Measurements from ENCODE around the gene KIFBP.

KIFBP gene

DNA sequence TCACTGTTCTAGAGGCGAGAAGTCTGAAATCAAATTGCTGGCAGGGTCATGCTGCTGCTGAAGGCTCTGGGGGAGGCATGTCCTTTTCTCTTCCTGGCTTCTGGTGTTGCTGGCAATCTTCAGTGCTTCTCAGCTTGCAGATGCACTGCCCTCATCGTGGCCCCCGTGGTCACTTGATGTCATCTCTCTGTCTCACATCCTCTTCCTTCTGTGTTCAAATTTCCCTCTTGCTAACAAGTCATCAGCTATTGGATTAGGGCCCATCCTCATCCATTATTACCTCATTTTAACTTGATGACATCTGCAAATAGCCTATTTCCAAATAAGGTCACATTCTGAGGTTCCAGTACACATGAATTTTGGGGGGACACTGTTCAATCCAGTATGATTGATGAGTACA, 62.7 kb downstream of the KIFBP start:
- peak; percentile 73 for DNase-seq (ENCODE audit: low spot score)

GRCh38 chr10:69051710-69052487, 63.3 kb downstream of the KIFBP start:
- DNase-seq (ENCODE audit: low spot score), result peak; percentile 57

DNA sequence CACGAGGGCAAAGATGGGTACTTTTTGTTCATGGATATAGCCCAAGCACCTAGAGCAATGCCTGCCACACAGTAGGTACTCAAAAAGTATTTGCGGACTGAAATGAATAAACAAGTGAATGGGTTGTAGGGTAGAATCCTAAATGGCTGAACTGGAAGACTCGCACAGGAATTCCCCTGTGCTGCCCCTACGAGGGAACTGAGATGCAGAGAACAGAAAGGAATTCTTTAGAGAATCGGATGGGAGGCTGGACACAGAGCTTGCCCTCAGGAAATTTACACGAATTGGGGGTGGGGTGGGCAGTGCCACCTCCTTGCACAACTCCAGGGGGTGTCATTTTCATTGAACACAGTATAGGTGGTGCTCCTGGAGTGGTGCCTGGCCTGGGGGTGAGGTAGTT, 64.1 kb downstream of the KIFBP start:
- DNase-seq (ENCODE audit: low spot score), result no peak

DNA sequence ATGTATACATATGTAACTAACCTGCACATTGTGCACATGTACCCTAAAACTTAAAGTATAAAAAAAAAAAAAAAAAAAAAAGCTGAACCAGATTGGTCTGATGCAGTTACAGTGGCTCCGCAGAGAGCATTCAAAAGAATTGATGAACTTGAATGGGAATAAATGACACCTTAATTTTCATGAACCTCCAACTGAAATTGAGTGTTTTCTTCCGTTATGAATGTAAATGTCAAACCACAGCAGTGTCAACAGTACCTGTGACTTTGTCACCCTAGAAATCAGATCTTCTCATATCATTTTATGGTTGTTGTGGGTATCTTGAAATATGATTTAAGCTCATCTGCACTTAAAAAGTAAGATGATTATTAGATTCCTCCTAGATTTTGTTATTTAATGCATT, 66.6 kb downstream of the KIFBP start:
- DNase-seq (ENCODE audit: low spot score), result no peak

DNA sequence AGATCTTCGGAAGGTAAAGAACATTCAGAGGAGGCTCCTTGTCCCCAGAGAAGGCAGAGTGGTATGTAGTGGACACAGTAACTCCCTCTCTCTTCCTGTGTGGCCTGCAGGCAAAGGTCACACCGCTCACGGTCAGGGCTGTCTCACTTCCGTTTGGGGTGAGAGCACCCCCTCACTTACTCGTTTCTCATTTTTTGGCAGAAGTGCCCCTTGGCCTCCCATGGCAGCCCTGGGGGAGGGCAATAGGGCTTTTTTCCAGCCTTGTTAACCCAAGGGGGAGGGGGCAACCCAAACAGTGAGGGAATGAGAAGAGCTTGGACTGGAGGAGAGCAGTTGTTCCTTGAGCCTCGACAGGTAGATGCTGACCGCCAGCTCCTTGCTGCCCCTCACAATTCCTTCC, 67.5 kb downstream of the KIFBP start:
- DNase-seq (ENCODE audit: low spot score), result peak; percentile 49

GRCh38 chr10:69056536-69057260, 68.1 kb downstream of the KIFBP start:
- no peak for DNase-seq (ENCODE audit: low spot score)

DNA sequence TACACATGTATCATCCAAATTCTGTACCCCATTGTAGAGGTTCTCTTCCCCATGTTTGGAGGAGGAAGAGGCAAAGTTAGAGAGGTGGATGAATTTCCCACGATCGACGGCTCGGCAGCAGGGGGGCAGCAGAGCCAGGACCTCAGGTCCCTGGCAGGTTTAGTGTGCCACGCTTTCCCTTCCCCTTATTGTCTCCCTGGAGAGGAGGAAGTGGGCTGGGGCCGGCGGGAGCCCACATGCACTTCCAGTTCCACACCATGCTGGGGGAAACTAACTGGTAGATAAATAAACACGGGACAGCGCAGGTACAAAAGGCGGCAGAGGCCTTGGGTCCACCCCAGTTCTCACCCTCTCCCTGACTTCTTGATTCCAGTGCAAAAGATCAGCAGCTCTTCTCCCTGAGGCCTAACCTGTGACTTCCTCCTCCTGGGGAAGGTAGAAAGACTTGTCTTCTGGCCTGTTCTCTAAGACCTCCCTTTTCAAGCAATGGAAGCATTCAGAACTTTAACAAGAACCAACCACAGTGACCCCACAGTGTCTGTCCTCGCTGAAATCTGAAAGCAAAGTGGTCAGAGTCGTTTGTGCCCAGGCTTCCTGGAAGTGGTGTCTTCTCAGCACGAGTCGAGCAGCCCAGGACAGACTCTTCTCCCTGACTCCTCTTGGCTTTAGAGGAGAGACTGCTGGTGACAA, 68.8 kb downstream of the KIFBP start:
- DNase-seq (ENCODE audit: low spot score), result peak; percentile 73

DNA sequence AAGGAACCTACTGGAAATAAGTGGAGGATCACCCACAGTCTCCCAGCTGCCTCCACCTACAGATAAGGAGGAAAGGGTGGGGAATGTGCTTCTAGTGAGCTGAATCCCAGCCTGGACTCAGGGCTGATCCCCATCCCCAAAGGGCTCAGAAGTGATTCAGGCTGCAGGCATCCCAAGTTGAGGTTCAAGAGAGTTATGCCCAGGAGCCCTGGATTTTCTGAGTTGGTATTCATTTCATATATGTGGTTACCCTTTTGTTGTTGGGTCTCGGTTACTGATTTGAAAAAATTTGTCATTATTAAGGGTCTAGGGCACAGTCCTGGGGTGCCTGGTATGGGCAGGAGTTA, 69.3 kb downstream of the KIFBP start:
- DNase-seq (ENCODE audit: low spot score), result no peak

- DNase-seq (ENCODE audit: low spot score), result no peak
Measured at GRCh38 chr10:69060127-69060798, 71.7 kb downstream of the KIFBP start.

- peak; percentile 73 for DNase-seq (ENCODE audit: low spot score)
Measured at GRCh38 chr10:69061305-69062161, 72.9 kb downstream of the KIFBP start.

GRCh38 chr10:69062901-69063300, 74.3 kb downstream of the KIFBP start:
- DNase-seq (ENCODE audit: low spot score), result no peak

- no peak for DNase-seq (ENCODE audit: low spot score)
Measured at GRCh38 chr10:69064762-69065328, 76.2 kb downstream of the KIFBP start.

- DNase-seq (ENCODE audit: low spot score), result no peak
Measured at GRCh38 chr10:69065406-69066361, 77.1 kb downstream of the KIFBP start.

Measured in Ammon's horn (tissue), 1 donor.